Measurements from ENCODE around the gene FSHB.

- TF ChIP-seq EZH2 (IDR thresholded peaks at IDR 0.05; ENCODE audit: insufficient read depth, poor library complexity, severe bottlenecking) (no peak), EZH2phosphoT487 (IDR thresholded peaks at IDR 0.05; ENCODE audit: insufficient read depth, low read depth) (no peak)
Measured at GRCh38 chr11:30270671-30271070, 39.9 kb downstream of the FSHB start.

All from GM23248 (cell line).